Natural killer cell (primary cell): Measurements from ENCODE around the gene PCID2. TPM values are rescaled to one million over a fixed set of nuclear protein-coding genes. Genes with fewer than 3 reads are reported as not detected.
"Not testable (repeated sequence)": the region's sequence is repeated elsewhere in the genome, so short reads cannot be mapped to it uniquely, and the experiment has no call there.

Experiments used
- ATAC-seq, 3 donors: fragments of 150-1000 bp in 2 of 3; fragments of 200-7000 bp in 1 of 3; cut with Tn5 transposase; 1 replicate in 1 of 3; 2 replicates in 2 of 3; pipeline ENCODE4 v1.10.0; 2021; ENCODE audit warnings: mild to moderate bottlenecking in 2 of 3, moderate library complexity in 2 of 3
- DNase-seq, 2 donors: peaks; one replicate each; pipeline versions ENCODE4 v3.0.0 to v3.0.0-alpha.2; 2013 to 2021; ENCODE audit warnings: mixed read lengths in 1 of 2
- H3K27ac ChIP-seq: one replicate; pipeline ENCODE4 v1.5.1; 2013; ENCODE audit warnings: mild to moderate bottlenecking, low read length
- H3K27me3 ChIP-seq: one replicate; pipeline ENCODE4 v1.6.1; 2013; ENCODE audit warnings: low read length; ENCODE audit not compliant: control insufficient read depth, insufficient read depth
- H3K36me3 ChIP-seq: one replicate; pipeline ENCODE4 v1.6.1; 2013; ENCODE audit warnings: low read length; ENCODE audit not compliant: control insufficient read depth, insufficient read depth
- H3K4me1 ChIP-seq: one replicate; pipeline ENCODE4 v1.6.1; 2013; ENCODE audit warnings: low read length; ENCODE audit not compliant: control insufficient read depth, insufficient read depth
- H3K4me3 ChIP-seq: one replicate; pipeline ENCODE4 v1.5.1; 2013; ENCODE audit warnings: low read length
- H3K9me3 ChIP-seq: one replicate; pipeline ENCODE4 v1.6.1; 2013; ENCODE audit warnings: low read length; ENCODE audit not compliant: control insufficient read depth, insufficient read depth
- H3K27ac Mint-ChIP-seq, 2 donors: one replicate each; pipeline ENCODE4 v1.8.0; 2022; ENCODE audit warnings: mild to moderate bottlenecking in 2 of 2, mixed read lengths in 2 of 2, moderate library complexity in 1 of 2
- H3K27me3 Mint-ChIP-seq, 2 donors: one replicate each; pipeline ENCODE4 v1.8.0; 2022; ENCODE audit warnings: low read depth in 2 of 2, mixed read lengths in 2 of 2
- H3K36me3 Mint-ChIP-seq: one replicate; pipeline ENCODE4 v1.8.0; 2022; ENCODE audit warnings: mixed read lengths
- H3K4me1 Mint-ChIP-seq, 2 donors: one replicate each; pipeline ENCODE4 v1.8.0; 2022; ENCODE audit warnings: mixed read lengths in 2 of 2
- H3K4me3 Mint-ChIP-seq: one replicate; pipeline ENCODE4 v1.8.0; 2022; ENCODE audit warnings: mild to moderate bottlenecking, moderate library complexity, mixed read lengths
- H3K9me3 Mint-ChIP-seq, 2 donors: one replicate each; pipeline ENCODE4 v1.8.0; 2022; ENCODE audit warnings: mixed read lengths in 2 of 2
- CTCF ChIP-seq: fragments of 200-600 bp; IDR thresholded peaks from one replicate; pipeline ENCODE4 v1.8.0; 2022; ENCODE audit warnings: antibody characterized with exemption
- WGBS: methylation state at CpG from one replicate; pipeline ENCODE4 v1.1.7; 2013; ENCODE audit warnings: missing lambda C conversion rate; ENCODE audit not compliant: insufficient coverage; 5-methylcytosine and 5-hydroxymethylcytosine counted together
- intact Hi-C: fragments of 100-400 bp; cut with micrococcal nuclease; formaldehyde crosslinking; loops from one replicate; pipeline ENCODE4 v1.14.2; 2022
- total RNA-seq, 4 donors: library from RNA; stranded (reverse); fragments of 120-200 nt in 1 of 4; gene quantifications; one replicate each; pipeline versions ENCODE4 v1.2.3 to v1.2.4, GENCODE V29; 2013 to 2022

PCID2 gene
- total RNA-seq: 10 to 100 TPM; 26.4 to 68.9 (median 42.3) TPM
- 71.2 TPM for total RNA-seq (2013)

GRCh38 chr13:113208421-113209335 is at the start of gene PCID2:
Gene PCID2, minus strand, starts transcription at chr13:113208669. Its CDS starts 35 bp downstream, at chr13:113208634.
- Mint-ChIP-seq H3K27me3 (no peaks in the 10 kb centered on the region), H3K4me1 (peaks cover 49 to 56% of the 10 kb centered on the region in 2 donors), H3K27ac (peak within 1 kb of the TSS; percentile 77 to 88), H3K36me3 (no peaks in the 10 kb centered on the region), H3K9me3 (no peaks in the 10 kb centered on the region), H3K4me3 (peak within 1 kb of the TSS; percentile 89)
- H3K27ac ChIP-seq: peak within 1 kb of the TSS; percentile 99
- TF ChIP-seq CTCF: no peak
- no peaks in the 10 kb centered on the region for H3K9me3 ChIP-seq
- peaks cover 35% of the 10 kb centered on the region for H3K4me1 ChIP-seq
- no peaks in the 10 kb centered on the region for H3K27me3 ChIP-seq
- H3K4me3 ChIP-seq: peak within 1 kb of the TSS; percentile 75
- under 1% methylated on average over 103 of the region's 103 CpGs for WGBS
- intact Hi-C loops: loop anchor here (2.0 to 5.0 kb wide), 3 partner anchors 22 to 89 kb away; partner anchors contain the start of gene LAMP1
- H3K36me3 ChIP-seq: peaks cover 12% of the 10 kb centered on the region
- peak; percentile 76 to 88 (median 76) for ATAC-seq
- DNase-seq: peak; percentile 93 to 96

GRCh38 chr13:113257908-113258307 is 49.4 kb upstream of the PCID2 start:
- H3K4me3 ChIP-seq, H3K4me1 Mint-ChIP-seq, H3K9me3 Mint-ChIP-seq, H3K4me3 Mint-ChIP-seq, H3K27ac ChIP-seq, H3K27ac Mint-ChIP-seq, H3K27me3 ChIP-seq, H3K4me1 ChIP-seq, H3K36me3 Mint-ChIP-seq, ATAC-seq, H3K9me3 ChIP-seq, DNase-seq, intact Hi-C loops, H3K27me3 Mint-ChIP-seq: not testable (repeated sequence)
- H3K36me3 ChIP-seq: peaks cover 52% of the 10 kb centered on the region
- WGBS: 99% methylated on average over 6 of the region's 6 CpGs

GRCh38 chr13:113252516-113253095 is 44.1 kb upstream of the PCID2 start:
- H3K36me3 Mint-ChIP-seq: peaks cover 40% of the 10 kb centered on the region
- Histone ChIP-seq H3K4me1 (no peaks in the 10 kb centered on the region), H3K27me3 (no peaks in the 10 kb centered on the region), H3K27ac (no peak overlapping the region), H3K4me3 (no peak overlapping the region), H3K36me3 (peaks cover 64% of the 10 kb centered on the region), H3K9me3 (no peaks in the 10 kb centered on the region)
- 94% methylated on average over 11 of the region's 11 CpGs for WGBS
- H3K27me3 Mint-ChIP-seq: no peaks in the 10 kb centered on the region
- H3K4me1 Mint-ChIP-seq: peaks cover 4 to 6% of the 10 kb centered on the region in 2 donors
- ATAC-seq (no peak), DNase-seq (no peak)
- no peak overlapping the region for H3K4me3 Mint-ChIP-seq
- no peak for TF ChIP-seq CTCF
- intact Hi-C loops: no loop called here
- no peak overlapping the region for H3K27ac Mint-ChIP-seq
- H3K9me3 Mint-ChIP-seq: no peaks in the 10 kb centered on the region
